Smooth muscle cell (in vitro differentiated cells): ENCODE measurements around the gene SNX9. TPM values are rescaled to one million over a fixed set of nuclear protein-coding genes. Genes with fewer than 3 reads are reported as not detected.

ENCODE experiments used
- DNase-seq: peaks from one replicate; lab custom pipeline; 2025; ENCODE audit not compliant: unreplicated experiment; lab: John Stamatoyannopoulos, UW
- H2AFZ ChIP-seq: fragments of 200-600 bp; sonication (generic); 2 replicates; pipeline ENCODE4 v1.6.0; 2016; ENCODE audit warnings: antibody characterized with exemption, low read depth, mild to moderate bottlenecking
- H3F3A ChIP-seq: fragments of 200-600 bp; sonication (generic); 2 replicates; pipeline ENCODE4 v1.6.0; 2017; ENCODE audit warnings: antibody characterized with exemption, low read depth
- H3K27ac ChIP-seq: fragments of 200-600 bp; sonication (generic); 2 replicates; pipeline ENCODE4 v1.5.1; 2016; ENCODE audit warnings: low read depth, mild to moderate bottlenecking
- H3K27me3 ChIP-seq: fragments of 200-600 bp; sonication (generic); 2 replicates; pipeline ENCODE4 v1.6.1; 2016; ENCODE audit warnings: low read depth, mild to moderate bottlenecking
- H3K36me3 ChIP-seq: fragments of 200-600 bp; sonication (generic); 2 replicates; pipeline ENCODE4 v1.5.1; 2016; ENCODE audit warnings: low read depth
- H3K4me1 ChIP-seq: fragments of 200-600 bp; sonication (generic); 2 replicates; pipeline ENCODE4 v1.5.1; 2016; ENCODE audit warnings: low read depth
- H3K4me2 ChIP-seq: fragments of 200-600 bp; sonication (generic); 2 replicates; pipeline ENCODE4 v1.6.0; 2016; ENCODE audit warnings: mild to moderate bottlenecking
- H3K4me3 ChIP-seq: fragments of 200-600 bp; sonication (generic); 2 replicates; pipeline ENCODE4 v1.5.1; 2016; ENCODE audit warnings: mild to moderate bottlenecking
- H3K79me2 ChIP-seq: fragments of 200-600 bp; sonication (generic); 2 replicates; pipeline ENCODE4 v1.6.0; 2016; ENCODE audit warnings: low read depth, mild to moderate bottlenecking
- H3K9ac ChIP-seq: fragments of 200-600 bp; sonication (generic); 2 replicates; pipeline ENCODE4 v1.6.0; 2016; ENCODE audit warnings: low read depth
- H3K9me3 ChIP-seq: fragments of 200-600 bp; sonication (generic); replicated peaks from 2 replicates; pipeline ENCODE4 v1.5.1; 2016; ENCODE audit warnings: low read depth
- H4K20me1 ChIP-seq: fragments of 200-600 bp; sonication (generic); 2 replicates; pipeline ENCODE4 v1.6.0; 2016; ENCODE audit warnings: low read depth
- WGBS: methylation state at CpG from one replicate; pipeline ENCODE4 v1.1.7; 2016; ENCODE audit warnings: low lambda C conversion rate; 5-methylcytosine and 5-hydroxymethylcytosine counted together
- polyA plus RNA-seq: library from polyadenylated mRNA; unstranded; fragments of >200 nt; fragmentation: Nextera tagmentation; extraction: Ambion mirVana; gene quantifications from 2 replicates; pipeline ENCODE4 v1.2.1, GENCODE V29; 2016
- total RNA-seq: library from RNA; depleted of rRNA; stranded (reverse); fragments of >200 nt; gene quantifications from 2 replicates; pipeline ENCODE4 v1.2.3, GENCODE V29; 2014
- TF ChIP-seq, protein P1 (sequence below): fragments of 200-600 bp; sonication (generic); IDR thresholded peaks from 2 replicates; pipeline ENCODE4 v1.5.1; 2017; ENCODE audit warnings: borderline replicate concordance, mild to moderate bottlenecking, antibody characterized with exemption; ENCODE audit not compliant: insufficient read depth, poor library complexity, severe bottlenecking

The SNX9 gene
- total and polyA plus RNA-seq, 2 experiments from 2014 or later, result 28.9 to 29.0 TPM

DNA sequence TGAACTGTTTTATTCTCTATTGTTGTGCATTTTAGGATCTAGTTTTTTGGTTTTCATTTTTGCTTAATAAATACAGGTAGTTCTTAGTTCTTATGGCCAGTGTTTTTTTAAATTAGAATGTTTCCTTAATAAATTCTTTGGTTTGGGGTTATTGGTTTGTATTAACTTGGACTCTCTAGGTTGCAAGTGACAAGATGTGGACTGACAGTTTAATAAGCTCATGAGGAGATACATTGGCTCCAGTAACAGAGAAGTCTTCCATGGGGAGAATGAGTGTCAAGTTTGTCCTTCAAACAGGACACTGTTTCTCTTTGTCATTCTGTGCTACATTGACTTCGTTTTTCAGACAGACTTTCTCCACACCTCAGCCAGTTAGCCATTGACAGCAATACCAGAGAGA is 39.7 kb downstream of the SNX9 start:
- peaks cover 100% of the 10 kb centered on the region for H4K20me1 ChIP-seq

DNA sequence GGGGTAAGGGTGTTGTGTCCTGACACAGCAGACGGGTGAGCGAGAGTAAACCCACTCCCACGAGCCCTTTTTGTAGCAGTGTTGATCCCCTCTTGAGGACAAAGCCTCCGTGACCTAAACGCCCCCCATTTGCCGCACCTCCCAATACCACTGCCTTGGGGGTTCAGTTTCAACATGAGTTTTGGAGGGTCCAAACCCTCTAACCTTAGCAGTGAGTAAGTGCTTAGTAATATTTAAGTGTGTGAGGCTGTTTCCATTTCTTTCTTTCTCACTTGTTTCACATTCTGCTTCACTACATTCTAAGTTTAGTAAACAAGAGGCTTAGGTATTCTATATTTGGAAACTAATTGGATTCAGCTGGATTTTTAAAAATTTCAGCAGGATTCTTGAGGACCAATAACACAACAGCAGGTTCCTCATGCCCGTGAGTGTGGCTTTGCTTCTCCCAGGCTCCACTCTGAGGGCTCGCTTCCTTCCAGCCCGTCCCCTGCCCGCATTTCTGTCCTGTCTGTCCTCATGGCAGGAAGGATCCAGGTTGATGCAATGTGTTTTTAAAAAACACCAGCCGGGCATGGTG is 41.2 kb downstream of the SNX9 start:
- Histone ChIP-seq H3K9me3 (no peaks in the 10 kb centered on the region), H3K27ac (no peak overlapping the region), H3K9ac (no peak overlapping the region), H3K4me3 (no peak overlapping the region), H3K4me2 (no peak overlapping the region), H3K27me3 (no peaks in the 10 kb centered on the region), H3K36me3 (no peaks in the 10 kb centered on the region), H2AFZ (no peak overlapping the region), H4K20me1 (peaks cover 100% of the 10 kb centered on the region), H3K79me2 (peaks cover 85% of the 10 kb centered on the region), H3K4me1 (peaks cover 23% of the 10 kb centered on the region), H3F3A (peaks cover 7% of the 10 kb centered on the region)
- TF ChIP-seq, protein P1, sequence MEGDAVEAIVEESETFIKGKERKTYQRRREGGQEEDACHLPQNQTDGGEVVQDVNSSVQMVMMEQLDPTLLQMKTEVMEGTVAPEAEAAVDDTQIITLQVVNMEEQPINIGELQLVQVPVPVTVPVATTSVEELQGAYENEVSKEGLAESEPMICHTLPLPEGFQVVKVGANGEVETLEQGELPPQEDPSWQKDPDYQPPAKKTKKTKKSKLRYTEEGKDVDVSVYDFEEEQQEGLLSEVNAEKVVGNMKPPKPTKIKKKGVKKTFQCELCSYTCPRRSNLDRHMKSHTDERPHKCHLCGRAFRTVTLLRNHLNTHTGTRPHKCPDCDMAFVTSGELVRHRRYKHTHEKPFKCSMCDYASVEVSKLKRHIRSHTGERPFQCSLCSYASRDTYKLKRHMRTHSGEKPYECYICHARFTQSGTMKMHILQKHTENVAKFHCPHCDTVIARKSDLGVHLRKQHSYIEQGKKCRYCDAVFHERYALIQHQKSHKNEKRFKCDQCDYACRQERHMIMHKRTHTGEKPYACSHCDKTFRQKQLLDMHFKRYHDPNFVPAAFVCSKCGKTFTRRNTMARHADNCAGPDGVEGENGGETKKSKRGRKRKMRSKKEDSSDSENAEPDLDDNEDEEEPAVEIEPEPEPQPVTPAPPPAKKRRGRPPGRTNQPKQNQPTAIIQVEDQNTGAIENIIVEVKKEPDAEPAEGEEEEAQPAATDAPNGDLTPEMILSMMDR, result no peak
- 95% methylated on average over 11 of the region's 11 CpGs for WGBS
- no peak for DNase-seq

More for the DNA sequence above, 39.7 kb downstream of the SNX9 start:
- Histone ChIP-seq H3F3A (peaks cover 7% of the 10 kb centered on the region), H3K36me3 (no peaks in the 10 kb centered on the region), H3K9ac (no peak overlapping the region), H3K79me2 (peaks cover 100% of the 10 kb centered on the region), H3K4me3 (no peak overlapping the region), H3K27ac (peak overlapping the region; percentile 38), H3K9me3 (no peaks in the 10 kb centered on the region), H3K27me3 (no peaks in the 10 kb centered on the region), H3K4me2 (peak overlapping the region; percentile 54), H2AFZ (no peak overlapping the region), H3K4me1 (peaks cover 23% of the 10 kb centered on the region)
- TF ChIP-seq, protein P1, result no peak
- WGBS, result 53% methylated on average over 1 of the region's 1 CpG
- DNase-seq, result no peak

DNA sequence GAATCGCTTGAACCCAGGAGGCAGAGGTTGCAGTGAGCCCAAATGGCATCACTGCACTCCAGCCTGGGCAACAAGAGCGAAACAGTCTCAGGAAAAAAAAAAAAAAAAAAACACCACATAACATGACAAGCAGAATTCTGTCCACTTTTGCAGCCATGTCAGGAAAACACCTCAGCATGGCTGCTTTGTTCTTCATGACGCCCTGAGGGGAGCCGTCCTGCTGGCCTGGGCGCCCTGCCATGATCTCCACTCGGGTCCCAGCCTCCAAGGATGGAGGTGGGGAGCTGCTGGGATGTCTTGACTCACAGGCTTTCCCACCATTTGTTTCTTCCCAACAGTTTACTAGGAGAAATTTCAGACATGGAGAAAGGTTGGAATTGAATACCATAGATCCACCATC is 42.2 kb downstream of the SNX9 start:
- H3K79me2 ChIP-seq, result peaks cover 75% of the 10 kb centered on the region
- H3F3A ChIP-seq, result peaks cover 7% of the 10 kb centered on the region
- H3K36me3 ChIP-seq, result no peaks in the 10 kb centered on the region
- no peak overlapping the region for H2AFZ ChIP-seq
- DNase-seq, result no peak
- no peak overlapping the region for H3K4me3 ChIP-seq
- H3K27me3 ChIP-seq, result no peaks in the 10 kb centered on the region
- no peaks in the 10 kb centered on the region for H3K9me3 ChIP-seq
- TF ChIP-seq, protein P1, result no peak
- 95% methylated on average over 6 of the region's 6 CpGs for WGBS
- no peak overlapping the region for H3K4me2 ChIP-seq
- H3K9ac ChIP-seq, result no peak overlapping the region
- H3K27ac ChIP-seq, result no peak overlapping the region
- H4K20me1 ChIP-seq, result peaks cover 100% of the 10 kb centered on the region
- H3K4me1 ChIP-seq, result peaks cover 18% of the 10 kb centered on the region

DNA sequence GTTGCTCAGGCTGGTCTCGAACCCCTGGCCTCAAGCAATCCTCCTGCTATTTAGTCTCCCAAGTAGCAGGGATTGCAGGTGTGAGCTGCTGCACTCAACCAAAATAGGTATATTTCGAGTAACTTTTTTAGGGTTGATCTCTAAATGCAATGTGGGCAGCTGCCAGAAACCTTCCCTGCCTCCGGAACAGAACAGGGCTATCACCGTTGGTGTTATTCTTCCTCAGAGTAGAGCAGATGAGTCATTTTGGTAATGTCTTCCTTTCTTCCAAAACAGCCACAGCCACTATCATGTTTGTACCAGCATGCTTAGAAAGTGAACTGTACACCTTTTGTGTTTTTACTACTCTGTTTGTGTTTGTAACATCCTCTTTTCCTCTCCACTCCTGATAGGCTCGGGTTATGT is 44.1 kb downstream of the SNX9 start:
- no peaks in the 10 kb centered on the region for H3K27me3 ChIP-seq
- TF ChIP-seq, protein P1, result no peak
- H2AFZ ChIP-seq, result no peak overlapping the region
- no peak overlapping the region for H3K4me2 ChIP-seq
- peaks cover 5% of the 10 kb centered on the region for H3K4me1 ChIP-seq
- no peak overlapping the region for H3K27ac ChIP-seq
- no peaks in the 10 kb centered on the region for H3K36me3 ChIP-seq
- no peaks in the 10 kb centered on the region for H3K9me3 ChIP-seq
- peaks cover 7% of the 10 kb centered on the region for H3F3A ChIP-seq
- no peak overlapping the region for H3K4me3 ChIP-seq
- H3K9ac ChIP-seq, result no peak overlapping the region
- H4K20me1 ChIP-seq, result peaks cover 96% of the 10 kb centered on the region
- no peak for DNase-seq
- WGBS, result 52% methylated on average over 5 of the region's 5 CpGs
- peaks cover 56% of the 10 kb centered on the region for H3K79me2 ChIP-seq
